Gastrocnemius medialis (tissue), 4 donors: ENCODE results near the gene ENDOU.

Experiments
- CTCF ChIP-seq, 5 experiments: fragments of 450-650 bp in 3 of 5; fragments of 200-600 bp in 2 of 5; sonication (generic) in 2 of 5; IDR thresholded peaks in 4 of 5; conservative IDR thresholded peaks in 1 of 5; 1 replicate in 4 of 5; 2 replicates in 1 of 5; pipeline ENCODE4 v1.5.1; 2016 to 2019; ENCODE audit warnings: antibody characterized with exemption in 5 of 5, mild to moderate bottlenecking in 3 of 5, moderate library complexity in 3 of 5
- POLR2A ChIP-seq, 2 donors: fragments of 450-650 bp; IDR thresholded peaks; one replicate each; pipeline ENCODE4 v1.6.1; 2017; ENCODE audit warnings: antibody characterized with exemption in 2 of 2, mild to moderate bottlenecking in 2 of 2, moderate library complexity in 2 of 2

GRCh38 chr12:47746073-47746472 is 20.8 kb upstream of the ENDOU start:
- TF ChIP-seq CTCF (IDR thresholded peaks at IDR 0.05 in 4 of 5, conservative IDR thresholded peaks at IDR 0.05 in 1 of 5) = no peak
- no peak for TF ChIP-seq POLR2A (IDR thresholded peaks at IDR 0.05)
